Measurements from ENCODE around the gene EXOSC5. TPM values are rescaled to one million over a fixed set of nuclear protein-coding genes. Genes with fewer than 3 reads are reported as not detected.

The EXOSC5 gene
- total and polyA plus RNA-seq, 9 of the 15 experiments (the other 6 are each of a cell fraction or from before 2014, with no cell fraction given): 10.9 to 75.5 (median 37.8) TPM

DNA sequence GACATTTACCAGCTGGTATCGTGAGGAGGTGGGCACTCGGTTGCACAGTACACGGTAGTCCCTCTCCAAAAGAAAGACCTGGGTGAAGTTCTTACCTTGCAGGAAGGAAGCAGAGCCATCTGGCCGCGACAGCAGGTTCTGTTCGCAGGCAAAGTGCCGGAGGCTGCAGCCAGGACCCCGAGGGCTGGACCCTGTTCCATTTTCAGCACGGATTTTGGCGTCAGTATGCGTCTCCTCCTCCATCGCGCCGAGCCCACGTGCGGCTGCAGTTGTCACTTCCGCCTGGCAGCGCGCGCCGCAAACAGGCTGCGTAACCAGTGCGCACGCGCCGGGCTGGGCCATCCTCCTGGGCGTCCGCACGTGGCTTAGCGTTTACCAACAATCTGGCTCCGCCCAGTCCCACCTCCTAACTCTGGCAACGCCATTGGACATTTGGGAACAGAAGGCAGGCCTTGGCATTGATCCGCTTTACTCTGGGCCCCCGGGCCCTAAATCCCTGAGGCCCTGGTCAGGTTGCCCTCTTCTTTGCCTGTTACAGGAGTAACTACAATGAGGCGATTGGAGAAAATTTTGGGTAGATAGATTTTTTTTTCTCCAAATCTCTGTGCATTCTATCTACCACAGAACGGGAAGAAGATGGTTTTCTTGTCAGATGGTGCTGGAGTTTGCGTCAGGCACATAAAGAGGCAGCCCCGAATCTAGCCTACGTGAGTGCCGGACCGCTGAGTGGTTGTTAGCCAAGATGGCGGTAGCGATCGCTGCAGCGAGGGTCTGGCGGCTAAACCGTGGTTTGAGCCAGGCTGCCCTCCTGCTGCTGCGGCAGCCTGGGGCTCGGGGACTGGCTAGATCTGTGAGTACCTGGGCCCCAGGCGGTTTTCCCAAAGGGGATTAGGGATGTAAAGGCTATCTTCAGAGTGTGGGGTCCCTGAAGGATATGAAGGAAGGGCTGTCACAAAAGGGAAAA, at the start of gene EXOSC5, which contains the start of gene BCKDHA (continued):
- TF ChIP-seq HDAC1 (IDR thresholded peaks at IDR 0.05) (peak; percentile 21 to 100; a peak in 3 of 4 replicates), NBN (IDR thresholded peaks at IDR 0.05; ENCODE audit: low read depth) (no peak), E2F3 (CRISPR knock-in tag; IDR thresholded peaks at IDR 0.05) (no peak), FIP1L1 (IDR thresholded peaks at IDR 0.05; ENCODE audit: low read depth, low read length, poor library complexity, severe bottlenecking) (peak; percentile 56), GABPA (tag; conservative IDR thresholded peaks at IDR 0.05; ENCODE audit: low read depth) (peak; percentile 86), TBL1XR1 (IDR thresholded peaks at IDR 0.05; ENCODE audit: low read length in 2 of 2) (no peak; a peak in 1 of 4 replicates), HDGF (IDR thresholded peaks at IDR 0.05) (no peak)
- TF ChIP-seq, protein P1, sequence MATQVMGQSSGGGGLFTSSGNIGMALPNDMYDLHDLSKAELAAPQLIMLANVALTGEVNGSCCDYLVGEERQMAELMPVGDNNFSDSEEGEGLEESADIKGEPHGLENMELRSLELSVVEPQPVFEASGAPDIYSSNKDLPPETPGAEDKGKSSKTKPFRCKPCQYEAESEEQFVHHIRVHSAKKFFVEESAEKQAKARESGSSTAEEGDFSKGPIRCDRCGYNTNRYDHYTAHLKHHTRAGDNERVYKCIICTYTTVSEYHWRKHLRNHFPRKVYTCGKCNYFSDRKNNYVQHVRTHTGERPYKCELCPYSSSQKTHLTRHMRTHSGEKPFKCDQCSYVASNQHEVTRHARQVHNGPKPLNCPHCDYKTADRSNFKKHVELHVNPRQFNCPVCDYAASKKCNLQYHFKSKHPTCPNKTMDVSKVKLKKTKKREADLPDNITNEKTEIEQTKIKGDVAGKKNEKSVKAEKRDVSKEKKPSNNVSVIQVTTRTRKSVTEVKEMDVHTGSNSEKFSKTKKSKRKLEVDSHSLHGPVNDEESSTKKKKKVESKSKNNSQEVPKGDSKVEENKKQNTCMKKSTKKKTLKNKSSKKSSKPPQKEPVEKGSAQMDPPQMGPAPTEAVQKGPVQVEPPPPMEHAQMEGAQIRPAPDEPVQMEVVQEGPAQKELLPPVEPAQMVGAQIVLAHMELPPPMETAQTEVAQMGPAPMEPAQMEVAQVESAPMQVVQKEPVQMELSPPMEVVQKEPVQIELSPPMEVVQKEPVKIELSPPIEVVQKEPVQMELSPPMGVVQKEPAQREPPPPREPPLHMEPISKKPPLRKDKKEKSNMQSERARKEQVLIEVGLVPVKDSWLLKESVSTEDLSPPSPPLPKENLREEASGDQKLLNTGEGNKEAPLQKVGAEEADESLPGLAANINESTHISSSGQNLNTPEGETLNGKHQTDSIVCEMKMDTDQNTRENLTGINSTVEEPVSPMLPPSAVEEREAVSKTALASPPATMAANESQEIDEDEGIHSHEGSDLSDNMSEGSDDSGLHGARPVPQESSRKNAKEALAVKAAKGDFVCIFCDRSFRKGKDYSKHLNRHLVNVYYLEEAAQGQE (IDR thresholded peaks at IDR 0.05; ENCODE audit: borderline replicate concordance): peak; percentile 47; the same call in 1 of the 2 replicates
- TF ChIP-seq, protein P1 (CRISPR knock-in tag; IDR thresholded peaks at IDR 0.05; ENCODE audit: low read depth): no peak
- TF ChIP-seq, protein P2, sequence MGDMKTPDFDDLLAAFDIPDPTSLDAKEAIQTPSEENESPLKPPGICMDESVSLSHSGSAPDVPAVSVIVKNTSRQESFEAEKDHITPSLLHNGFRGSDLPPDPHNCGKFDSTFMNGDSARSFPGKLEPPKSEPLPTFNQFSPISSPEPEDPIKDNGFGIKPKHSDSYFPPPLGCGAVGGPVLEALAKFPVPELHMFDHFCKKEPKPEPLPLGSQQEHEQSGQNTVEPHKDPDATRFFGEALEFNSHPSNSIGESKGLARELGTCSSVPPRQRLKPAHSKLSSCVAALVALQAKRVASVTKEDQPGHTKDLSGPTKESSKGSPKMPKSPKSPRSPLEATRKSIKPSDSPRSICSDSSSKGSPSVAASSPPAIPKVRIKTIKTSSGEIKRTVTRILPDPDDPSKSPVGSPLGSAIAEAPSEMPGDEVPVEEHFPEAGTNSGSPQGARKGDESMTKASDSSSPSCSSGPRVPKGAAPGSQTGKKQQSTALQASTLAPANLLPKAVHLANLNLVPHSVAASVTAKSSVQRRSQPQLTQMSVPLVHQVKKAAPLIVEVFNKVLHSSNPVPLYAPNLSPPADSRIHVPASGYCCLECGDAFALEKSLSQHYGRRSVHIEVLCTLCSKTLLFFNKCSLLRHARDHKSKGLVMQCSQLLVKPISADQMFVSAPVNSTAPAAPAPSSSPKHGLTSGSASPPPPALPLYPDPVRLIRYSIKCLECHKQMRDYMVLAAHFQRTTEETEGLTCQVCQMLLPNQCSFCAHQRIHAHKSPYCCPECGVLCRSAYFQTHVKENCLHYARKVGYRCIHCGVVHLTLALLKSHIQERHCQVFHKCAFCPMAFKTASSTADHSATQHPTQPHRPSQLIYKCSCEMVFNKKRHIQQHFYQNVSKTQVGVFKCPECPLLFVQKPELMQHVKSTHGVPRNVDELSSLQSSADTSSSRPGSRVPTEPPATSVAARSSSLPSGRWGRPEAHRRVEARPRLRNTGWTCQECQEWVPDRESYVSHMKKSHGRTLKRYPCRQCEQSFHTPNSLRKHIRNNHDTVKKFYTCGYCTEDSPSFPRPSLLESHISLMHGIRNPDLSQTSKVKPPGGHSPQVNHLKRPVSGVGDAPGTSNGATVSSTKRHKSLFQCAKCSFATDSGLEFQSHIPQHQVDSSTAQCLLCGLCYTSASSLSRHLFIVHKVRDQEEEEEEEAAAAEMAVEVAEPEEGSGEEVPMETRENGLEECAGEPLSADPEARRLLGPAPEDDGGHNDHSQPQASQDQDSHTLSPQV (IDR thresholded peaks at IDR 0.05): no peak
